ENCODE data around the gene GGT5. TPM values are rescaled to one million over a fixed set of nuclear protein-coding genes. Genes with fewer than 3 reads are reported as not detected.
A peak's percentile ranks its signal among the peaks of the same experiment; 100 is the strongest.
"Not testable (repeated sequence)": the region's sequence is repeated elsewhere in the genome, so short reads cannot be mapped to it uniquely, and the experiment has no call there.

GGT5 gene
- total and polyA plus RNA-seq, 2 experiments from 2014 or later = 0.21 to 3.6 TPM

- TF ChIP-seq CTCF (IDR thresholded peaks at IDR 0.05; ENCODE audit: low read depth, low read length) = no peak
- Histone ChIP-seq H3K9me3 (ENCODE audit: low read depth) (no peaks in the 10 kb centered on the region), H3K27me3 (no peaks in the 10 kb centered on the region), H3K36me3 (no peaks in the 10 kb centered on the region), H3K4me3 (no peak overlapping the region), H3K27ac (no peak overlapping the region), H3K4me1 (ENCODE audit: low read depth) (no peaks in the 10 kb centered on the region)
- no peak for DNase-seq (ENCODE audit: low read depth in 1 of 2, low spot score in 1 of 2)
These were observed 35.2 kb downstream of the GGT5 start for GRCh38 chr22:24209687-24210086.

GRCh38 chr22:24209016-24209415 is 35.9 kb downstream of the GGT5 start:
- Histone ChIP-seq H3K27ac (no peak overlapping the region), H3K27me3 (no peaks in the 10 kb centered on the region), H3K9me3 (ENCODE audit: low read depth) (no peaks in the 10 kb centered on the region), H3K36me3 (no peaks in the 10 kb centered on the region), H3K4me1 (ENCODE audit: low read depth) (no peaks in the 10 kb centered on the region), H3K4me3 (no peak overlapping the region)
- no peak for DNase-seq (ENCODE audit: low read depth in 1 of 2, low spot score in 1 of 2)
- no peak for TF ChIP-seq CTCF (IDR thresholded peaks at IDR 0.05; ENCODE audit: low read depth, low read length)

- DNase-seq (ENCODE audit: low read depth in 1 of 2, low spot score in 1 of 2) = peak in 1 of 2 donors; percentile 98
- Histone ChIP-seq H3K4me3 (no peak overlapping the region), H3K4me1 (ENCODE audit: low read depth) (no peaks in the 10 kb centered on the region), H3K9me3 (ENCODE audit: low read depth) (no peaks in the 10 kb centered on the region), H3K36me3 (no peaks in the 10 kb centered on the region), H3K27me3 (no peaks in the 10 kb centered on the region), H3K27ac (no peak overlapping the region)
- no peak for TF ChIP-seq CTCF (IDR thresholded peaks at IDR 0.05; ENCODE audit: low read depth, low read length)
These were observed 36.7 kb downstream of the GGT5 start for GRCh38 chr22:24208012-24208749.

- no peaks in the 10 kb centered on the region for H3K9me3 ChIP-seq (ENCODE audit: low read depth)
- peak in 1 of 2 donors; percentile 29 for DNase-seq (ENCODE audit: low read depth in 1 of 2, low spot score in 1 of 2)
- H3K27ac ChIP-seq = no peak overlapping the region
- no peaks in the 10 kb centered on the region for H3K4me1 ChIP-seq (ENCODE audit: low read depth)
- no peaks in the 10 kb centered on the region for H3K27me3 ChIP-seq
- TF ChIP-seq CTCF (IDR thresholded peaks at IDR 0.05; ENCODE audit: low read depth, low read length) = no peak
- no peaks in the 10 kb centered on the region for H3K36me3 ChIP-seq
- H3K4me3 ChIP-seq = no peak overlapping the region
These were observed 37.4 kb downstream of the GGT5 start for GRCh38 chr22:24207264-24208011.

GRCh38 chr22:24206460-24207263 is 38.2 kb downstream of the GGT5 start:
- peak in 1 of 2 donors; percentile 60 for DNase-seq (ENCODE audit: low read depth in 1 of 2, low spot score in 1 of 2)
- not testable (repeated sequence) for H3K36me3 ChIP-seq; H3K9me3 ChIP-seq (ENCODE audit: low read depth); H3K27me3 ChIP-seq; H3K27ac ChIP-seq; H3K4me3 ChIP-seq; H3K4me1 ChIP-seq (ENCODE audit: low read depth)

Measured in cardiac muscle cell (in vitro differentiated cells and primary cell).